NB4 (cell line): Measurements from ENCODE around the gene IL11.
A peak's percentile ranks its signal among the peaks of the same experiment; 100 is the strongest.

Source experiments
- DNase-seq: peaks from one replicate; pipeline ENCODE4 v3.0.0; 2010; ENCODE audit warnings: low read depth
- H3K4me3 ChIP-seq: one replicate; pipeline ENCODE4 v1.5.1; 2011; ENCODE audit warnings: mild to moderate bottlenecking, low read depth, low read length, moderate library complexity
- CTCF ChIP-seq: IDR thresholded peaks from one replicate; pipeline ENCODE4 v1.5.1; 2012; ENCODE audit warnings: low read depth, low read length
- MAX ChIP-seq: IDR thresholded peaks from 2 replicates; pipeline ENCODE4 v1.6.1; 2011; ENCODE audit warnings: low read depth, low read length
- MYC ChIP-seq: IDR thresholded peaks from 2 replicates; pipeline ENCODE4 v1.6.1; 2011; ENCODE audit warnings: low read depth, low read length
- POLR2A ChIP-seq: IDR thresholded peaks from 2 replicates; pipeline ENCODE4 v1.6.1; 2011; ENCODE audit warnings: mild to moderate bottlenecking; ENCODE audit not compliant: insufficient read length; ENCODE audit errors: extremely low read depth

Gene IL11

GRCh38 chr19:55345101-55345817 is 25.0 kb downstream of the IL11 start:
- no peak overlapping the region for H3K4me3 ChIP-seq

DNA sequence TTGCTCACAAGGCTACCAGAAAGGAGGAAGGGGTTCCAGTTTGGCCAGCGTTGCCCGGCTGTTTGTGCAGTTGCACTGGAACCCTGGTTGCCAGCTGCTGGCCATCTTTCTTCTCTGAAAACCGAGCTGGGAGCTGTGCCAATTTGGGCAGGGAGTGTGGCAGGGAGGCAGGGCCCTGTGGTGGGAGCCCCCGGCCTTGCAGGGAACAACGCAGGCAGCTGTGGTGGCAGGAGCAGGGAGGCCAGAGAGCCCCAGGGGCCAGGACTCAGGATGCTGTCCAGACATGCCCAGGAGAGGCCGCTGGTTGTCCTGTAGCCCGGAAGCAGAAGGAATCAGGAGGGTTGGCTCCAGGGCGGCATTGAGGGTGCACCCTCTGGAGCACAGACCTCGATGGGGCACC is 25.8 kb downstream of the IL11 start:
- H3K4me3 ChIP-seq, result no peak overlapping the region
- no peak for DNase-seq
- no peak for TF ChIP-seq MAX
- TF ChIP-seq MYC, result no peak
- TF ChIP-seq CTCF, result no peak
- TF ChIP-seq POLR2A, result no peak

More at GRCh38 chr19:55345101-55345817, 25.0 kb downstream of the IL11 start:
- DNase-seq, result no peak
- TF ChIP-seq MAX, result no peak
- TF ChIP-seq CTCF, result no peak
- TF ChIP-seq MYC, result no peak
- no peak for TF ChIP-seq POLR2A

- H3K4me3 ChIP-seq, result no peak overlapping the region
- no peak for DNase-seq
- no peak for TF ChIP-seq CTCF
- no peak for TF ChIP-seq POLR2A
Observed at GRCh38 chr19:55341595-55342531, 28.4 kb downstream of the IL11 start.

GRCh38 chr19:55341171-55341588 is 29.1 kb downstream of the IL11 start:
- peak; percentile 45 for DNase-seq
- H3K4me3 ChIP-seq, result peak overlapping the region; percentile 16
- TF ChIP-seq MYC (no peak), CTCF (no peak), POLR2A (no peak), MAX (no peak)

DNA sequence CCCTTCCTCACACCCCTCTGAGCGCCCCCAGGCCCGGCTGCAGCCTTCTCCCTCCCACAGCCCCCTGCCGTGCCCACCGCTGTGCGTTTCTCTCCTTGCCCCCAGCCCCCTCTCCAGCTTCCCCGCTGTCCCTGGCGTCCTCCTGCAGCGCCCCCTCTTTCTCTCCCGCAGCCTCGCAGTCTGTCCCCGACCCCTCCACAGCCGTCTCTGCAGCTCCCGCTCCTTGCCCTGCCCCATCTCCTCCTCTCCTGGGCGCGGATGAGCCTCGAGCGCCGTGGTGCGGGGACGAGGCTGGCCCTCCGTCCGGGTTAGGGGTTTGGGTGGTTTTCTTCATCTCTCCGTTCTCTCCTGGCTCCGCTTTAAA is 29.5 kb downstream of the IL11 start:
- TF ChIP-seq MAX, result no peak
- peak; percentile 0 for TF ChIP-seq CTCF
- no peak for TF ChIP-seq POLR2A
- TF ChIP-seq MYC, result no peak
- H3K4me3 ChIP-seq, result peak overlapping the region; percentile 59
- DNase-seq, result peak; percentile 16
